ENCODE results near the gene MAML2.

Gene MAML2

GRCh38 chr11:96267496-96268032, 75.4 kb downstream of the MAML2 start:
- no peak for TF ChIP-seq CTCF (IDR thresholded peaks at IDR 0.05; ENCODE audit: poor library complexity, severe bottlenecking)
- ATAC-seq (ENCODE audit: low read depth) = no peak
- H3K27ac ChIP-seq (ENCODE audit: poor library complexity, severe bottlenecking) = no peak overlapping the region

GRCh38 chr11:96267001-96267495, 75.9 kb downstream of the MAML2 start:
- Histone ChIP-seq H3K36me3 (ENCODE audit: low read depth) (no peaks in the 10 kb centered on the region), H3K27ac (ENCODE audit: poor library complexity, severe bottlenecking) (no peak overlapping the region), H3K4me3 (ENCODE audit: severe bottlenecking) (no peak overlapping the region), H3K27me3 (ENCODE audit: insufficient read depth, poor library complexity, severe bottlenecking) (no peaks in the 10 kb centered on the region), H3K9me3 (ENCODE audit: severe bottlenecking) (no peaks in the 10 kb centered on the region), H3K4me1 (ENCODE audit: insufficient read depth, poor library complexity, severe bottlenecking) (peaks cover 27% of the 10 kb centered on the region)
- DNase-seq (ENCODE audit: low spot score) (no peak), ATAC-seq (ENCODE audit: low read depth) (no peak)
- TF ChIP-seq CTCF (IDR thresholded peaks at IDR 0.05; ENCODE audit: poor library complexity, severe bottlenecking) = no peak

More at GRCh38 chr11:96267496-96268032, 75.4 kb downstream of the MAML2 start:
- H3K4me1 ChIP-seq (ENCODE audit: insufficient read depth, poor library complexity, severe bottlenecking) = peaks cover 31% of the 10 kb centered on the region
- no peaks in the 10 kb centered on the region for H3K36me3 ChIP-seq (ENCODE audit: low read depth)
- H3K27me3 ChIP-seq (ENCODE audit: insufficient read depth, poor library complexity, severe bottlenecking) = no peaks in the 10 kb centered on the region
- no peaks in the 10 kb centered on the region for H3K9me3 ChIP-seq (ENCODE audit: severe bottlenecking)
- DNase-seq (ENCODE audit: low spot score) = no peak
- H3K4me3 ChIP-seq (ENCODE audit: severe bottlenecking) = no peak overlapping the region

DNA sequence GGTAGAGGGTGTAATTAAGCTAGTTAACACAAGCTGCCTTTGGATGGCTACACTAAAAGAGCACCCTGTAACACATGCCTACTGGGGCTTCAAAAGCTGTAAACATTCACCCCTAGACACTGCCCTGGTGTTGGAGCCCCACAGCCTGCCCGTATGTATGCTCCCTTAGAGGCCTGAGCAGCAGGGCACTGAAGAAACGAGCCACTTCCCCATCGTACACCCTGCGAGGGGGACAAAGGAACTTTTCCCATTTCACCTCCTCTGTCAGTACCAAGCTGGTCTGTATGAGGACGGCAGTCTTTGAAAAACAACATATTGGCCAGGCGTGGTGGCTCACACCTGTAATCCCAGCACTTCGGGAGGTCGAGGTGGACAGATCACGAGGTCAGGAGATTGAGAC, 77.0 kb downstream of the MAML2 start:
- Histone ChIP-seq H3K4me1 (ENCODE audit: insufficient read depth, poor library complexity, severe bottlenecking) (peaks cover 24% of the 10 kb centered on the region), H3K36me3 (ENCODE audit: low read depth) (no peaks in the 10 kb centered on the region), H3K27me3 (ENCODE audit: insufficient read depth, poor library complexity, severe bottlenecking) (no peaks in the 10 kb centered on the region), H3K27ac (ENCODE audit: poor library complexity, severe bottlenecking) (no peak overlapping the region), H3K4me3 (ENCODE audit: severe bottlenecking) (no peak overlapping the region), H3K9me3 (ENCODE audit: severe bottlenecking) (no peaks in the 10 kb centered on the region)
- no peak for ATAC-seq (ENCODE audit: low read depth)
- DNase-seq (ENCODE audit: low spot score) = no peak
- TF ChIP-seq CTCF (IDR thresholded peaks at IDR 0.05; ENCODE audit: poor library complexity, severe bottlenecking) = no peak

- ATAC-seq (ENCODE audit: low read depth) (no peak), DNase-seq (ENCODE audit: low spot score) (no peak)
- Histone ChIP-seq H3K27ac (ENCODE audit: poor library complexity, severe bottlenecking) (peak overlapping the region; percentile 68), H3K36me3 (ENCODE audit: low read depth) (no peaks in the 10 kb centered on the region), H3K4me1 (ENCODE audit: insufficient read depth, poor library complexity, severe bottlenecking) (peaks cover 27% of the 10 kb centered on the region), H3K4me3 (ENCODE audit: severe bottlenecking) (no peak overlapping the region), H3K9me3 (ENCODE audit: severe bottlenecking) (no peaks in the 10 kb centered on the region), H3K27me3 (ENCODE audit: insufficient read depth, poor library complexity, severe bottlenecking) (no peaks in the 10 kb centered on the region)
- no peak for TF ChIP-seq CTCF (IDR thresholded peaks at IDR 0.05; ENCODE audit: poor library complexity, severe bottlenecking)
Measured at GRCh38 chr11:96265220-96265737, 77.7 kb downstream of the MAML2 start.

GRCh38 chr11:96264364-96264763, 78.6 kb downstream of the MAML2 start:
- DNase-seq (ENCODE audit: low spot score) (no peak), ATAC-seq (ENCODE audit: low read depth) (0 out of 3 replicates have a peak, but pooled peaks have one; percentile 24)
- TF ChIP-seq CTCF (IDR thresholded peaks at IDR 0.05; ENCODE audit: poor library complexity, severe bottlenecking) = no peak
- Histone ChIP-seq H3K4me3 (ENCODE audit: severe bottlenecking) (no peak overlapping the region), H3K4me1 (ENCODE audit: insufficient read depth, poor library complexity, severe bottlenecking) (peaks cover 36% of the 10 kb centered on the region), H3K27ac (ENCODE audit: poor library complexity, severe bottlenecking) (peak overlapping the region; percentile 68), H3K27me3 (ENCODE audit: insufficient read depth, poor library complexity, severe bottlenecking) (no peaks in the 10 kb centered on the region), H3K9me3 (ENCODE audit: severe bottlenecking) (no peaks in the 10 kb centered on the region), H3K36me3 (ENCODE audit: low read depth) (no peaks in the 10 kb centered on the region)

Measured in RWPE2 (cell line).